DMS153 treated with DMSO at 0.1 percent for 48 hours (cell line): Measurements from ENCODE around the gene PTPN22.

Source experiments
- DNase-seq: peaks from one replicate; lab custom pipeline; 2025; ENCODE audit not compliant: unreplicated experiment; lab: John Stamatoyannopoulos, UW

PTPN22 gene

DNA sequence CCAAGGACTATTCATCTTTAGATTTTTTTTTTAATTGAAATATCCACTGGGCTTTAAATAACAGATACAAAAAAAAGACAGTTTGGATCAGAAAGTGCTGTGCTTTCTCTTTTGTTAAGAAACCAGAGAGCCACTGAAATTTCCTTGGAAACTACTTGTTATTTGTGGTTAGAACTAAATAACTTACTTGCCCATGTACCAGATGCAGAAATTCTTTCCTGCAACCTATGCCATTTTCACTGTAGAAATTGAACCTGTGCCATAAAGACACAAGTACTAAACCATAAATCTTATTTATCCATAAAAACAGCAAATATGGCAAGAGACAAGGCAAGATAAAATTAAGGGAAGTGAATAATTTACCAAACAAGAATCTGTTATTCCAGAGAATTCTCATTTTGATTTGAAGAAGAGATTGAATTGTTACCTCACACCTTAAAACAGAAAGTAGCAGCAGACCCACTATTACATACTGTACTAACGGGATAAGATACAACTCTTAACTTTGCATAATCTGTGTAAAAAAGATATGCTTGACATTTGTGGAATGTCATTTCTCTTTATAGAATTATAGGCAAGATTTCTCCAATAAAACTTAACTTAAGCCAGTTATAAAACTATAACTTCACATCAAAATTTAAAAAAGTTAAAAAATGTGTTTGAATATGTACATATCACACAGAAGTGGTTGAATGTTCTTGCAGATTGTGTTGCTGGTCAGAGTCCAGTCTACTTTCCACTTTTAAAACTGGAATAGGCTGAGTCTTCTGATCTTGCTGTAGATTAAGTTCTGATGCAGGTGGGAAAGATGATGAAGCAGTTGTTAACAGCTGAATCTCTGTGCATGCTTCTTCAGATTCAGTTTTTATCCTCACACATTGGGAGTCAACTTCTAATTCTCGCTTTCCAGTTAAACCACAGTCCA is 105.9 kb downstream of the PTPN22 start:
- DNase-seq, result no peak
